Mucosa of rectum (tissue), 2 donors: ENCODE results near the gene TRIM31.
"Not testable (repeated sequence)": the region's sequence is repeated elsewhere in the genome, so short reads cannot be mapped to it uniquely, and the experiment has no call there.

ENCODE experiments used
- H3K27ac ChIP-seq, 2 donors: one replicate each; pipeline ENCODE4 v1.7.0; 2013; ENCODE audit warnings: inconsistent platforms in 2 of 2, low read depth in 2 of 2, low read length in 2 of 2
- H3K27me3 ChIP-seq, 2 donors: one replicate each; pipeline ENCODE4 v1.7.0; 2013; ENCODE audit warnings: low read length in 2 of 2; ENCODE audit not compliant: control insufficient read depth in 2 of 2, insufficient read depth in 2 of 2
- H3K36me3 ChIP-seq, 2 donors: one replicate each; pipeline ENCODE4 v1.7.0; 2013; ENCODE audit warnings: low read length in 2 of 2; ENCODE audit not compliant: control insufficient read depth in 2 of 2, insufficient read depth in 2 of 2
- H3K4me1 ChIP-seq, 2 donors: one replicate each; pipeline ENCODE4 v1.7.0; 2013; ENCODE audit warnings: low read length in 2 of 2, mild to moderate bottlenecking in 1 of 2; ENCODE audit not compliant: control insufficient read depth in 2 of 2, insufficient read depth in 2 of 2
- H3K4me3 ChIP-seq, 2 donors: one replicate each; pipeline ENCODE4 v1.7.0; 2013; ENCODE audit warnings: low read length in 2 of 2
- H3K9ac ChIP-seq, 2 donors: one replicate each; pipeline ENCODE4 v1.7.0; 2013; ENCODE audit warnings: low read length in 2 of 2, low read depth in 1 of 2, mild to moderate bottlenecking in 1 of 2
- H3K9me3 ChIP-seq, 2 donors: one replicate each; pipeline ENCODE4 v1.7.0; 2013; ENCODE audit warnings: low read length in 2 of 2; ENCODE audit not compliant: control insufficient read depth in 2 of 2
- donor health status: healthy.
- donor health status: Normal muscosa, but diverticular disease.

The TRIM31 gene

DNA sequence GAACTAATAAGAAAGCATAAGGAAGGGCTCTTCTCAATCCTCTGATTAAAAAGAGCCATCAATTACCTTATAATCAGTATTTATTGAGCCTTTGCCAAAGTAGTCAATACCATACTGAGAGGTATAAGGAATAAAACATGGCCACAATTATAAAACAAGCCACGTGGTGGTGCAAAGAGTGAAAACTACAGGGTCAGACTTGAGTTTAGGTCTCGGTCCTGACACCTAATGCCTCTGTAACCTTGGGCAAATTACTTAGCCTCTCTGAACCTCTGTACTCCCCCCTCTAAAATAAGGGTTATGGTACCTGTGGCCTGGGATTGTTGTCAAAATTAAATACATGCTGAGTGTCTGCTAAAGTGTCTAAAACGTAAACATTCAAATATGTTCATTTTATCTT, 36.3 kb upstream of the TRIM31 start:
- Histone ChIP-seq H3K27me3 (no peaks in the 10 kb centered on the region), H3K36me3 (no peaks in the 10 kb centered on the region), H3K4me1 (peaks cover 14 to 20% of the 10 kb centered on the region in 2 donors), H3K27ac (no peak overlapping the region), H3K4me3 (no peak overlapping the region), H3K9ac (no peak overlapping the region), H3K9me3 (no peaks in the 10 kb centered on the region)

GRCh38 chr6:30147096-30147495, 34.2 kb upstream of the TRIM31 start:
- Histone ChIP-seq H3K36me3 (no peaks in the 10 kb centered on the region), H3K27me3 (no peaks in the 10 kb centered on the region), H3K9me3 (no peaks in the 10 kb centered on the region), H3K27ac (no peak overlapping the region), H3K9ac (no peak overlapping the region), H3K4me1 (peaks cover 7 to 14% of the 10 kb centered on the region in 2 donors), H3K4me3 (no peak overlapping the region)

DNA sequence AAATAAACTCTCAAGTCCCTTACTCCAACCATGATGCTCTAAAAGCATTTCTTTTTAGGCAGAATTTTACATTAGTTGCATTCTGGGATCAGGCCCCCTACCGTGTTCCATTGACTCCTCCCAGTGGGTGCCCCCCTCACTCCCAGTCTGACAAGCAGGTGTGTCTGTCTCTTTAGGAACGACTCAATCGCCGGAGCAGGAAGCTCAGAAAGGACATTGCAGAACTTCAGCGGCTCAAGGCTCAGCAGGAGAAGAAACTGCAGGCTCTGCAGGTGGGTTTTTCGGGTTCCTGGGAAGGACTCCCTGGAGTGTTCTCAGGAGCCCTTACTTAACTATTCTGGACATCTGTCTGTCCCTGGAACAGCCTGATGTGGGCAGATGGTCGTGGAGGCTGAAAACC, 32.9 kb upstream of the TRIM31 start:
- H3K4me3 ChIP-seq: no peak overlapping the region
- no peak overlapping the region for H3K27ac ChIP-seq
- peaks cover 7 to 11% of the 10 kb centered on the region in 2 donors for H3K4me1 ChIP-seq
- no peak overlapping the region for H3K9ac ChIP-seq
- H3K36me3 ChIP-seq: no peaks in the 10 kb centered on the region
- H3K27me3 ChIP-seq: no peaks in the 10 kb centered on the region
- H3K9me3 ChIP-seq: no peaks in the 10 kb centered on the region

- no peak overlapping the region for H3K27ac ChIP-seq
- H3K4me1 ChIP-seq: peaks cover 7 to 11% of the 10 kb centered on the region in 2 donors
- no peaks in the 10 kb centered on the region for H3K36me3 ChIP-seq
- H3K4me3 ChIP-seq: no peak overlapping the region
- H3K9me3 ChIP-seq: no peaks in the 10 kb centered on the region
- H3K9ac ChIP-seq: no peak overlapping the region
- no peaks in the 10 kb centered on the region for H3K27me3 ChIP-seq
Measured at GRCh38 chr6:30144811-30145210, 31.9 kb upstream of the TRIM31 start.

DNA sequence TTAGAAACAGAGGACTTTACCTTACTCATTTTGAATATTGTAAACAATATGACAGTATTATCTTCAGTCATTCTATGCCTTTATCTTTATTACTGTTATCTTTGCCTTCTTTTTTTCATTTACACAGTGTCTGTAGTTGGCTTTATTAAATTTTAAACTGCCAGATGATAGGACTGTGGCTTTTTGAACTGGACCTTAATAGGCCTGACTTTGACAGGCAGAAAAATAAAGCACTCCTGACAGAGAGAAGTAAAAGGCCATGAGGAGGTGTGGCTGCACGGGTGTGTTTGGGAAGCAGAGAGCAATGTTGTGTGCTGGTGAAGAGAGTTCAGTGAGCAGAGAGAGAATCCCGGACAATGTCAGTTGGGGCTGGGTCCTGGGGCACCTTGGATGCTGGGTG, 30.9 kb upstream of the TRIM31 start:
- H3K27me3 ChIP-seq: no peaks in the 10 kb centered on the region
- H3K36me3 ChIP-seq: no peaks in the 10 kb centered on the region
- H3K27ac ChIP-seq: peak overlapping the region; percentile 12 to 47
- peaks cover 7 to 11% of the 10 kb centered on the region in 2 donors for H3K4me1 ChIP-seq
- H3K4me3 ChIP-seq: peak overlapping the region in 1 of 2 donors; percentile 34
- no peaks in the 10 kb centered on the region for H3K9me3 ChIP-seq
- H3K9ac ChIP-seq: no peak overlapping the region

GRCh38 chr6:30142665-30143064, 29.8 kb upstream of the TRIM31 start:
- no peak overlapping the region for H3K9ac ChIP-seq
- no peak overlapping the region for H3K4me3 ChIP-seq
- H3K36me3 ChIP-seq: no peaks in the 10 kb centered on the region
- peaks cover 7 to 11% of the 10 kb centered on the region in 2 donors for H3K4me1 ChIP-seq
- H3K27me3 ChIP-seq: no peaks in the 10 kb centered on the region
- no peaks in the 10 kb centered on the region for H3K9me3 ChIP-seq
- no peak overlapping the region for H3K27ac ChIP-seq

- not testable (repeated sequence) for H3K9ac ChIP-seq, H3K36me3 ChIP-seq, H3K27me3 ChIP-seq, H3K4me3 ChIP-seq, H3K9me3 ChIP-seq, H3K27ac ChIP-seq
- peaks cover 21 to 25% of the 10 kb centered on the region in 2 donors for H3K4me1 ChIP-seq
Measured at GRCh38 chr6:30140240-30140639, 27.4 kb upstream of the TRIM31 start.

- no peaks in the 10 kb centered on the region for H3K9me3 ChIP-seq
- H3K27me3 ChIP-seq: peaks cover 0 to 5% of the 10 kb centered on the region in 2 donors
- H3K4me3 ChIP-seq: peak overlapping the region in 1 of 2 donors; percentile 13
- H3K36me3 ChIP-seq: no peaks in the 10 kb centered on the region
- peaks cover 14% of the 10 kb centered on the region in 2 donors for H3K4me1 ChIP-seq
- H3K27ac ChIP-seq: peak overlapping the region; percentile 54 to 63
- H3K9ac ChIP-seq: no peak overlapping the region
Measured at GRCh38 chr6:30136570-30137286, 23.8 kb upstream of the TRIM31 start.

GRCh38 chr6:30135757-30136156, 22.9 kb upstream of the TRIM31 start, which contains the start of gene TRIM40:
Gene TRIM40 (plus strand): TSS chr6:30136140. CDS start chr6:30137037, 897 bp downstream.
- Histone ChIP-seq H3K4me3 (peak within 1 kb of the TSS; percentile 13 to 23), H3K9me3 (no peaks in the 10 kb centered on the region), H3K27ac (peak within 1 kb of the TSS; percentile 54 to 63), H3K27me3 (peaks cover 0 to 5% of the 10 kb centered on the region in 2 donors), H3K4me1 (peaks cover 16% of the 10 kb centered on the region in 2 donors), H3K36me3 (no peaks in the 10 kb centered on the region), H3K9ac (peak within 1 kb of the TSS in 1 of 2 donors; percentile 59)

- no peaks in the 10 kb centered on the region for H3K9me3 ChIP-seq
- H3K4me1 ChIP-seq: peaks cover 20 to 22% of the 10 kb centered on the region in 2 donors
- no peak overlapping the region for H3K4me3 ChIP-seq
- no peaks in the 10 kb centered on the region for H3K36me3 ChIP-seq
- peaks cover 0 to 5% of the 10 kb centered on the region in 2 donors for H3K27me3 ChIP-seq
- peak overlapping the region in 1 of 2 donors; percentile 63 for H3K27ac ChIP-seq
- no peak overlapping the region for H3K9ac ChIP-seq
Measured at GRCh38 chr6:30135147-30135546, 22.3 kb upstream of the TRIM31 start.
